Thoracic aorta (tissue), 2 donors: ENCODE measurements around the gene LRMDA. TPM values are rescaled to one million over a fixed set of nuclear protein-coding genes. Genes with fewer than 3 reads are reported as not detected.

Source experiments
- ATAC-seq: fragments of 150-250 bp; one replicate; pipeline ENCODE4 v1.8.0; 2017; ENCODE audit warnings: low read depth; ENCODE audit not compliant: insufficient number of reproducible peaks, low FRiP score
- DNase-seq: peaks from one replicate; pipeline ENCODE4 v3.0.0-alpha.2; 2020; ENCODE audit warnings: low spot score
- H3K27ac ChIP-seq, 2 donors: fragments of 200-600 bp; sonication (generic); 1 replicate in 1 of 2; 2 replicates in 1 of 2; pipeline ENCODE4 v1.5.1; 2016; ENCODE audit warnings: mild to moderate bottlenecking in 2 of 2, moderate library complexity in 2 of 2
- H3K27me3 ChIP-seq: fragments of 200-600 bp; sonication (generic); replicated peaks from 2 replicates; pipeline ENCODE4 v1.6.0; 2016; ENCODE audit warnings: mild to moderate bottlenecking; ENCODE audit not compliant: insufficient read depth
- H3K36me3 ChIP-seq: fragments of 200-600 bp; sonication (generic); one replicate; pipeline ENCODE4 v1.5.1; 2016
- H3K4me1 ChIP-seq, 2 donors: fragments of 200-600 bp; sonication (generic); 1 replicate in 1 of 2; 2 replicates in 1 of 2; pipeline versions ENCODE4 v1.5.1 to v1.6.0; 2016; ENCODE audit warnings: low read depth in 2 of 2, mild to moderate bottlenecking in 1 of 2; ENCODE audit not compliant: control insufficient read depth in 1 of 2
- H3K4me3 ChIP-seq: fragments of 200-600 bp; sonication (generic); 2 replicates; pipeline ENCODE4 v1.5.1; 2016; ENCODE audit warnings: mild to moderate bottlenecking
- H3K9me3 ChIP-seq: fragments of 200-600 bp; sonication (generic); 2 replicates; pipeline ENCODE4 v1.5.1; 2016
- total RNA-seq, 2 donors: library from RNA; depleted of rRNA; stranded (reverse); fragments of >200 nt; gene quantifications; one replicate each; pipeline versions ENCODE4 v1.1.0 to v1.2.3, GENCODE V29; 2016
- TF ChIP-seq, protein P1 (sequence below): fragments of 200-600 bp; sonication (generic); IDR thresholded peaks from one replicate; pipeline ENCODE4 v1.5.1; 2019; ENCODE audit warnings: antibody characterized with exemption

LRMDA gene
- total RNA-seq, 2 donors from 2014 or later: 8.3 to 36.6 TPM

DNA sequence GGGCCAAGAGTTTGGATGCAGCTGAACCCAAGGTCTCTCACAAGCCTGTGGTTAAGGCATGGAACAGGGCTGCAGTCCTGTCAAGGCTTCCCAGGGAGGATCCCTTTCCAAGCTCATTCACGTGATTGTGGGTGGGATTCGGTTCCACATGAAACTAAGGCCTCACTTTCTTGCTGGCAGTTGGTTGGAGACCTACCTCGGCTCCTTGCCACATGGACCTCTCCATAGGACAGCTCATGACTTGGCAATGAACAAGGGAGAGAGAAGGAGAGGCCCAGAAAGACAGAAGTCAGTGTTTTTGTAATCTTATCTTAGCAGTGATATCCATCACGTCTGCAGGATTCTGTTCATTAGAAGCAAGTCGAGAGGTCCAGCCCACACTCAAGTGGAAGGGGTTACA lies 583.8 kb downstream of the LRMDA start:
- TF ChIP-seq, protein P1, sequence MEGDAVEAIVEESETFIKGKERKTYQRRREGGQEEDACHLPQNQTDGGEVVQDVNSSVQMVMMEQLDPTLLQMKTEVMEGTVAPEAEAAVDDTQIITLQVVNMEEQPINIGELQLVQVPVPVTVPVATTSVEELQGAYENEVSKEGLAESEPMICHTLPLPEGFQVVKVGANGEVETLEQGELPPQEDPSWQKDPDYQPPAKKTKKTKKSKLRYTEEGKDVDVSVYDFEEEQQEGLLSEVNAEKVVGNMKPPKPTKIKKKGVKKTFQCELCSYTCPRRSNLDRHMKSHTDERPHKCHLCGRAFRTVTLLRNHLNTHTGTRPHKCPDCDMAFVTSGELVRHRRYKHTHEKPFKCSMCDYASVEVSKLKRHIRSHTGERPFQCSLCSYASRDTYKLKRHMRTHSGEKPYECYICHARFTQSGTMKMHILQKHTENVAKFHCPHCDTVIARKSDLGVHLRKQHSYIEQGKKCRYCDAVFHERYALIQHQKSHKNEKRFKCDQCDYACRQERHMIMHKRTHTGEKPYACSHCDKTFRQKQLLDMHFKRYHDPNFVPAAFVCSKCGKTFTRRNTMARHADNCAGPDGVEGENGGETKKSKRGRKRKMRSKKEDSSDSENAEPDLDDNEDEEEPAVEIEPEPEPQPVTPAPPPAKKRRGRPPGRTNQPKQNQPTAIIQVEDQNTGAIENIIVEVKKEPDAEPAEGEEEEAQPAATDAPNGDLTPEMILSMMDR: no peak
- no peak for DNase-seq
- H3K4me3 ChIP-seq: no peak overlapping the region
- H3K9me3 ChIP-seq: no peaks in the 10 kb centered on the region
- no peak overlapping the region for H3K27ac ChIP-seq
- H3K36me3 ChIP-seq: no peaks in the 10 kb centered on the region
- H3K27me3 ChIP-seq: no peaks in the 10 kb centered on the region
- ATAC-seq: no peak
- no peaks in the 10 kb centered on the region for H3K4me1 ChIP-seq

DNA sequence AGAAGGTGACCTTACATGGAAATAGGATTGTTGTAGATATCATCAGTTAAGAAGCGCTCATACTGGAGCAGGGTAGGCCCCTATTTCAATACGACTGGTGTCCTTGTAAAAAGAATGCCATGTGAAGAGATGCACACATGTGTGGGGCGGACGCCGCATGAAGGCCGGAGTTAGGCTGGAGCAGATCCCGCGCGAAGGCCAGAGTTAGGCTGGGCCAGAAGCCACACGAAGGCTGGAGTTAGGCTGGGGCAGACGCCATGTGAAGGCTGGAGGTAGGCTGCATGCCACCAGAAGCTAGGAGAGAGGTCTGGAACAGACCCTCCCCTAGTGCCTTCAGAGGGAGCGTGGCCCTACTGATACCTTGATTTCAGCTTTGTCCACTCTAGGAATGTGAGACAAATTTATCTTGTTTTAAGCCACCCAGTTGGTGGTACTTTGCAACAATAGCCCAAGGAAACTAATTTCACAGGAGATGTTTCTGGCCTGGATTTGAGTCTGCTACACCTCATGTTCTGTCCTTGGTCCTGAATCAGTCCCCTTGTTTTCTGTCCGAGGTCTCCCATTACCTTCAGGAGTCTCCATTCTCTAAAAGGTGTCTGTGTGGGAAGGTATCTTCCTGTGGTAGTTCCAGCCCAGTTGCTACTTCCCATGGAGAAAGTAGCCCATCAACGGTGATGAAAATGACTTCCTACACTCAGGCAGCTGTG lies 585.8 kb downstream of the LRMDA start:
- no peaks in the 10 kb centered on the region for H3K36me3 ChIP-seq
- no peak for ATAC-seq
- TF ChIP-seq, protein P1: no peak
- no peaks in the 10 kb centered on the region for H3K9me3 ChIP-seq
- H3K4me3 ChIP-seq: no peak overlapping the region
- H3K4me1 ChIP-seq: no peaks in the 10 kb centered on the region
- DNase-seq: no peak
- no peaks in the 10 kb centered on the region for H3K27me3 ChIP-seq
- no peak overlapping the region for H3K27ac ChIP-seq

DNA sequence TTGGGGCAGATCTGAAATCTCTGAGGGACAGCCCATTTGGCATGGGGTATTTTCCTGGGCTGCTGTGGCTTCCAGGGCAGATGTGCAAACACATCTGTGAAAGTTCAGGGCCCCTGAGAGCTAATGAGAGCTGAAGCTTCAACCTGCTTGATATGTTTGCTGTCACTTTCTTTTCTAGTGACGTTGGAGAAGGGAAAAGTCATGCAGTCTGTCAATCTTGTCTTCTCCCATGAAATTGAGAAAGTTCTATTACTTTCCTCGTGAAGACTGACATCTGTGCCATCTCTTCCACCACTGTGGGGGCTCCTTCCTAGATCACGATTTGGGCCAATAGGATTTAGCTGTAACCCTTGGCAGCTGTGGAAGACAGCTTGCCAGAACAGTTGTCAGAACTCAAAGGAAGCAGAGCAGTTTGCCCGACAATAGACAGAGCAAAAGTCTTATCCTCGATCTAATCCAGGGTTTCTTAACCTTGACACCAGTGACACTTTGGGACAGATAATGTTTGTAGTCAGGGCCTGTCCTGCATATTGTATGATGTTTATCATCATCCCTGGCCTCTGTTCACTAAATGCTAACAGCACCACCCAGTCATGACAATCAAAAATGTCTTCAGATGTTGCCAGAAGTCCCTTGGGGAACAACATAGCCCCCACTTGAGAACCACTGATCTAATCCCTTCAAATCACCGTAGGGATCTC lies 586.5 kb downstream of the LRMDA start:
- H3K27ac ChIP-seq: no peak overlapping the region
- DNase-seq: no peak
- no peak for ATAC-seq
- H3K4me1 ChIP-seq: no peaks in the 10 kb centered on the region
- no peaks in the 10 kb centered on the region for H3K9me3 ChIP-seq
- H3K4me3 ChIP-seq: no peak overlapping the region
- no peaks in the 10 kb centered on the region for H3K36me3 ChIP-seq
- TF ChIP-seq, protein P1: no peak
- H3K27me3 ChIP-seq: no peaks in the 10 kb centered on the region

DNA sequence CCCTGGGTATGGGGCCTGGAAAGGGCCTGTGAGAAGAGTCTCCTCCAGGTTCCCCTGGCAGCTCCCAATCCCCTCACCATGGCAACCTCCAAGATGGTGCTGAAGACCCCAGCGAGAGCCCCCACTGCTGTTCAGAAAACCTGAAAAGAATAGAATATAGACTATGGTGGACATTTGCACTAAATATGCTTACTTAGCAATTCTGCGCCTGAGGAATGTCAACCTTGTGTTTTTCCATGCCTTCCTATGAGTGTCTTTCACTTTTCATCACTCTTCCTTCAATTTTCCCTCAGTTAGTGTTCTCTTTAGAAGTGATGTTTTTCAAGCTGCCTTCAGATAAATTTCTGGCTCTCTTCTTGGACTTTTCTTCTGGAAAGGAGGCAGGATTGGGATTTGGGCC lies 589.2 kb downstream of the LRMDA start:
- Histone ChIP-seq H3K36me3 (no peaks in the 10 kb centered on the region), H3K4me3 (no peak overlapping the region), H3K27ac (no peak overlapping the region), H3K4me1 (no peaks in the 10 kb centered on the region), H3K9me3 (no peaks in the 10 kb centered on the region), H3K27me3 (no peaks in the 10 kb centered on the region)
- no peak for ATAC-seq
- no peak for DNase-seq
- TF ChIP-seq, protein P1: no peak

DNA sequence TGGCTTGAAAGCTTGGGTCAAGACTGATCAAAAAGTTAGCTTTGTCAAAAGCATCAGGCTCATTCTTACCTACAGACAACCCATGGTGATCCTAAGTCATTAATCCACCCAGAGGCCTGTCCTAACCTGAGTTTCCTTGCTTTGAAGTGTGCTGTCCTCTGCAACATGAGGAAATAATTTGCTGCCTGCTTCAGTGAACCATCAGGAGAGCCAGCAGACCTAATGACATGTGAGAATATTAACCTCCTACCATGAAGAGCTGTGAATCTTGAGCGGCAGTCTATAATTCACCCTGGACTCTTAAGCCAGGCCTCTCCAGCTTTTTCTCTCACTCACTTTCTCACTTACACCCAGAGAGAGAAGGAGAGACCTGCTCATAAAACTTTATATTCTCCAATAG lies 590.0 kb downstream of the LRMDA start:
- Histone ChIP-seq H3K36me3 (no peaks in the 10 kb centered on the region), H3K9me3 (no peaks in the 10 kb centered on the region), H3K27me3 (no peaks in the 10 kb centered on the region), H3K4me1 (no peaks in the 10 kb centered on the region), H3K27ac (no peak overlapping the region), H3K4me3 (no peak overlapping the region)
- DNase-seq: no peak
- TF ChIP-seq, protein P1: no peak
- ATAC-seq: no peak
